OCI-LY3 (cell line): Measurements from ENCODE around the gene MALAT1.

Source experiments
- H2AFZ ChIP-seq: fragments of 200-600, 300-600 bp; shearing (Covaris generic); 2 replicates; pipeline ENCODE4 v1.6.0; 2014; ENCODE audit warnings: antibody characterized with exemption, low read depth, low read length
- H3K27ac ChIP-seq: fragments of 200-600, 300-600 bp; sonication (generic); 2 replicates; pipeline ENCODE4 v1.5.1; 2014; ENCODE audit warnings: mild to moderate bottlenecking, low read length, moderate library complexity, mixed read lengths
- H3K27me3 ChIP-seq: fragments of 200-600, 300-600 bp; sonication (generic); 2 replicates; pipeline ENCODE4 v1.6.1; 2014; ENCODE audit warnings: low read depth, low read length, mixed read lengths
- H3K36me3 ChIP-seq: fragments of 200-600, 300-600 bp; sonication (generic); replicated peaks from 2 replicates; pipeline ENCODE3; 2014; ENCODE audit warnings: low read depth, low read length, mixed read lengths
- H3K4me1 ChIP-seq: fragments of 300-600, 200-600 bp; sonication (generic); 2 replicates; pipeline ENCODE4 v1.6.1; 2014; ENCODE audit warnings: low read length, mixed read lengths
- H3K4me2 ChIP-seq: fragments of 200-600, 300-600 bp; sonication (generic); 2 replicates; pipeline ENCODE4 v1.6.1; 2014; ENCODE audit warnings: low read length, mixed read lengths
- H3K4me3 ChIP-seq: fragments of 300-600, 200-600 bp; sonication (generic); 2 replicates; pipeline ENCODE4 v1.5.1; 2014; ENCODE audit warnings: antibody characterized with exemption, mild to moderate bottlenecking, low read length, moderate library complexity
- H3K79me2 ChIP-seq: fragments of 300-600, 200-600 bp; shearing (Covaris generic); 2 replicates; pipeline ENCODE4 v1.6.1; 2014; ENCODE audit warnings: mild to moderate bottlenecking, low read length, mixed read lengths
- H3K9ac ChIP-seq: fragments of 300-600, 200-600 bp; shearing (Covaris generic); 2 replicates; pipeline ENCODE4 v1.6.0; 2014; ENCODE audit warnings: mild to moderate bottlenecking, low read length, moderate library complexity
- H3K9me3 ChIP-seq: fragments of 200-600, 300-600 bp; shearing (Covaris generic); 2 replicates; pipeline ENCODE4 v1.6.1; 2014; ENCODE audit warnings: low read length, mixed read lengths; ENCODE audit not compliant: insufficient read depth
- H4K20me1 ChIP-seq: fragments of 200-600, 300-600 bp; sonication (generic); 2 replicates; pipeline ENCODE4 v1.6.1; 2016; ENCODE audit warnings: low read length, mixed read lengths; ENCODE audit not compliant: insufficient read depth
- EZH2phosphoT487 ChIP-seq: fragments of 200-600 bp; shearing (Covaris generic); IDR thresholded peaks from 2 replicates; pipeline ENCODE4 v1.6.1; 2018; ENCODE audit warnings: antibody characterized with exemption, mixed run types, low read depth
- TF ChIP-seq, protein P1 (sequence below): fragments of 200-600, 300-600 bp; sonication (generic); IDR thresholded peaks from 2 replicates; pipeline ENCODE4 v1.5.1; 2014; ENCODE audit warnings: antibody characterized with exemption, low read length, low read depth

Gene MALAT1

GRCh38 chr11:65532388-65533064 lies 33.7 kb downstream of the MALAT1 start:
- H2AFZ ChIP-seq: no peak overlapping the region
- no peak overlapping the region for H3K27ac ChIP-seq
- H3K9ac ChIP-seq: no peak overlapping the region
- TF ChIP-seq, protein P1, sequence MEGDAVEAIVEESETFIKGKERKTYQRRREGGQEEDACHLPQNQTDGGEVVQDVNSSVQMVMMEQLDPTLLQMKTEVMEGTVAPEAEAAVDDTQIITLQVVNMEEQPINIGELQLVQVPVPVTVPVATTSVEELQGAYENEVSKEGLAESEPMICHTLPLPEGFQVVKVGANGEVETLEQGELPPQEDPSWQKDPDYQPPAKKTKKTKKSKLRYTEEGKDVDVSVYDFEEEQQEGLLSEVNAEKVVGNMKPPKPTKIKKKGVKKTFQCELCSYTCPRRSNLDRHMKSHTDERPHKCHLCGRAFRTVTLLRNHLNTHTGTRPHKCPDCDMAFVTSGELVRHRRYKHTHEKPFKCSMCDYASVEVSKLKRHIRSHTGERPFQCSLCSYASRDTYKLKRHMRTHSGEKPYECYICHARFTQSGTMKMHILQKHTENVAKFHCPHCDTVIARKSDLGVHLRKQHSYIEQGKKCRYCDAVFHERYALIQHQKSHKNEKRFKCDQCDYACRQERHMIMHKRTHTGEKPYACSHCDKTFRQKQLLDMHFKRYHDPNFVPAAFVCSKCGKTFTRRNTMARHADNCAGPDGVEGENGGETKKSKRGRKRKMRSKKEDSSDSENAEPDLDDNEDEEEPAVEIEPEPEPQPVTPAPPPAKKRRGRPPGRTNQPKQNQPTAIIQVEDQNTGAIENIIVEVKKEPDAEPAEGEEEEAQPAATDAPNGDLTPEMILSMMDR: no peak
- TF ChIP-seq EZH2phosphoT487: no peak
- H3K79me2 ChIP-seq: no peaks in the 10 kb centered on the region
- H3K27me3 ChIP-seq: no peaks in the 10 kb centered on the region
- H3K9me3 ChIP-seq: no peaks in the 10 kb centered on the region
- H3K4me3 ChIP-seq: no peak overlapping the region
- H3K4me1 ChIP-seq: no peaks in the 10 kb centered on the region
- H3K36me3 ChIP-seq: peaks cover 51% of the 10 kb centered on the region
- no peaks in the 10 kb centered on the region for H4K20me1 ChIP-seq
- no peak overlapping the region for H3K4me2 ChIP-seq

- H3K79me2 ChIP-seq: no peaks in the 10 kb centered on the region
- H3K27ac ChIP-seq: no peak overlapping the region
- TF ChIP-seq, protein P1: no peak
- no peak for TF ChIP-seq EZH2phosphoT487
- H3K4me2 ChIP-seq: no peak overlapping the region
- no peaks in the 10 kb centered on the region for H3K4me1 ChIP-seq
- H3K9me3 ChIP-seq: no peaks in the 10 kb centered on the region
- H3K9ac ChIP-seq: no peak overlapping the region
- no peaks in the 10 kb centered on the region for H3K27me3 ChIP-seq
- no peak overlapping the region for H3K4me3 ChIP-seq
- no peak overlapping the region for H2AFZ ChIP-seq
- H4K20me1 ChIP-seq: no peaks in the 10 kb centered on the region
- H3K36me3 ChIP-seq: peaks cover 54% of the 10 kb centered on the region
Measured at GRCh38 chr11:65535102-65535501, 36.3 kb downstream of the MALAT1 start.

DNA sequence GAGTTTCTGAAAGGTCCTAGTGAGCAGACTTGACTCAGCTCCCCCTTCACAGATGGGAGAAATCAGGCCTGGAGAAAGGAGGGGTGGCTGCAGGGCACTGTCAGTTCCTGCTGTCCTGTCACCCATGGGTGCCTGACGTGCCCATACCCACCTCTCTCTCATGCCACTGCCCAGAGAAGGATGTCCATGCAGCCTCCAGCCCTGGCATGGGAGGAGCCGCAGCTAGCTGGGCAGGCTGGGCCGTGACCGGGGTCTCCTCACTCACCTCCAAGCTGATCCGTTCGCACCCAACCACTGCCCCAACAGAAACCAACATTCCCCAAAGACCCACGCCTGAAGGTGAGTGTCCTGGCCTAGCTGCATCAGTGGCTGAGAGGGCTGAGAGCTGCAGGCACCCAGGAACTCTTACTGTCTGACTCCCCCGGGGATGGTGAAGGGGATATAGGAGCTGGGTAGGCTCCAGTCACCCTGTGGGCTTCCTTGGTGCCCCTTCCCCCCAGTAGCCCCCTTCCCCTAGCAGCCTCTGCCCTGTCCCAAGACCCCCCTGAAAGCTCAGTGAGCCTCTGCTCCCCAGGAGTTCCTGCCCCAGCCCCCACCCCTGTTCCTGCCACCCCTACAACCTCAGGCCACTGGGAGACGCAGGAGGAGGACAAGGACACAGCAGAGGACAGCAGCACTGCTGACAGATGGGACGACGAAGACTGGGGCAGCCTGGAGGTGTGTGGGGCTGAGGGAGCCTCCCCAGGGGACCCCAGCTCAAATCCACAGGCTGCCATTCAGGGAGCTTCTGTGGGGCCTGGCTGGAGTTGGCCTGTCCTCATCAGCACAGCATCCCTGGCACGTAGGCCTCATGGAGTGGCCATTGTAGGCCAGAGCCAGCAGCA lies 37.8 kb downstream of the MALAT1 start:
- no peaks in the 10 kb centered on the region for H3K27me3 ChIP-seq
- H3K27ac ChIP-seq: no peak overlapping the region
- TF ChIP-seq, protein P1: no peak
- no peak for TF ChIP-seq EZH2phosphoT487
- no peak overlapping the region for H2AFZ ChIP-seq
- no peak overlapping the region for H3K9ac ChIP-seq
- H3K36me3 ChIP-seq: peaks cover 40% of the 10 kb centered on the region
- no peak overlapping the region for H3K4me2 ChIP-seq
- H3K9me3 ChIP-seq: no peaks in the 10 kb centered on the region
- H3K79me2 ChIP-seq: no peaks in the 10 kb centered on the region
- H3K4me3 ChIP-seq: no peak overlapping the region
- peaks cover 9% of the 10 kb centered on the region for H3K4me1 ChIP-seq
- no peaks in the 10 kb centered on the region for H4K20me1 ChIP-seq

- H3K36me3 ChIP-seq: peaks cover 37% of the 10 kb centered on the region
- H4K20me1 ChIP-seq: no peaks in the 10 kb centered on the region
- H3K9ac ChIP-seq: no peak overlapping the region
- no peaks in the 10 kb centered on the region for H3K9me3 ChIP-seq
- peaks cover 9% of the 10 kb centered on the region for H3K4me1 ChIP-seq
- no peak overlapping the region for H2AFZ ChIP-seq
- no peak for TF ChIP-seq EZH2phosphoT487
- TF ChIP-seq, protein P1: no peak
- no peaks in the 10 kb centered on the region for H3K27me3 ChIP-seq
- no peak overlapping the region for H3K27ac ChIP-seq
- H3K4me3 ChIP-seq: no peak overlapping the region
- H3K4me2 ChIP-seq: no peak overlapping the region
- H3K79me2 ChIP-seq: no peaks in the 10 kb centered on the region
Measured at GRCh38 chr11:65537296-65537597, 38.4 kb downstream of the MALAT1 start.
